ENCODE measurements around the gene PADI4.
A peak's percentile ranks its signal among the peaks of the same experiment; 100 is the strongest.
"Not testable (repeated sequence)": the region's sequence is repeated elsewhere in the genome, so short reads cannot be mapped to it uniquely, and the experiment has no call there.

PADI4 gene

DNA sequence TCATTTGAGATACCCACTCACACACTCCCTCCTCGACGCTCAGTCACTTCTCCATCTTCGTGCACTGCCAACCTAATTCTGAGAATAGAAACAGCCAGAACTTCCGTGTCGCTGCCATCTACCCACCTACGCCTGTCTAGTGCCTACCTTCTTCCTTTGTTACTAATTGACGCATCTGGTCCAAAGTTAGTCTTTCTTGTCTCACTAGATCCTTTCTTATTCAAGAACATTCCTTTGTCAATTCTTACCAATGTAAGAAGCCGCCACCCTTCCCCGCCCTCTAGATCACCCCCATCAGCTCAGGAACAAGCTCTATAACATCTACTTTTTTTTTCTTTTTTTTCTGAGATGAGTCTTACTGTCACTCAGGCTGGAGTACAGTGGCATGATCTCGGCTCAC is 67.7 kb downstream of the PADI4 start:
- FAIRE-seq (no peak), DNase-seq (ENCODE audit: low spot score) (no peak)

DNA sequence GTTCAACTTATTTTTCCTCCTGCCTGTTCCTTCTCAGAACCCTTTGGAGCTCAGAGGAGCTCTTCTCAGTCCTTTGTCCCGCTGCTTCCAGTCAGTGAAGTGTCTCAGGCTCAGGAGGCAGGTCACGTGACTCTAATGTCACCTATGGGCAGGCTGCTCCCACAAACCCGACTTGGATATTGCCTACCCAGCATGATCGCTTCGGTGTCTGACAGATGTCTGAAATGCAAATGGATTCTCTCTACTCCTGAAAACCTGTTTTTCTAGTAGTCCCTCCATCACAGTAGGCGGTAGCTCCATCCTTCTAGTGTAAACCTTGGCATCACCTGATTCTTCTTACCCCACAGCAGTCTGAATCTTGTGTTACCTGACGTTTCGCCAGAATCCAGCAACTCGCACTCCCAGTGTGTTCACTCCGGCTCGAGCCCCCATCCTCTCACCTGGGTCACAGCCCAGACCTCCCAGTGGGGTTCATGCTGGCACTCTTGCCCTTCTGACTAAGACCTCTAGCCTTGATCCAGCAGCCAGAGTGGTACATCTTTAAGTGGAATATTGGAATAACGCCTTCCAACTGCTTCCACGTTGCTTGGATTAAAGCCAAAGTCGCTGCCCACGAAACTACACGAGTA is 69.4 kb downstream of the PADI4 start:
- FAIRE-seq: no peak
- no peak for DNase-seq (ENCODE audit: low spot score)

DNA sequence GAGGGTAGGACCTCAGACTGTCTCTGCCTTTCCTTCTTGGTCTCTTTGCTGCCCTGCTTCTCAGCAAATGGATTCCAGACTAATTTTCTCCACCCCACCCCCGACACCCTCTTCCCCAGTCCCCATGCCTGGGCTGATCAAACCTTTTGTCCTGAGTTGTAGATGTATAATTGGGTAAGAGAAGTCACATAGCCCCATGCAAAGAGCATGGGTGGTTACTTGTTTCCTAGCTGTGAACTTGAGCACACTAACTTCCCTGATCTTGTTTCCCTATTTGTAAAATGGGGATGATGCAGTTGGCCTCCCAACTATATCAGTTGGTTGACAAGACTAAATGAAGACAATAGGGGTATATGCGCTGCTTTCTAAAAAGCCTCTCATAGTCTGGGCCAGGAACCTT is 73.2 kb downstream of the PADI4 start:
- DNase-seq (ENCODE audit: low spot score): no peak
- no peak for FAIRE-seq

DNA sequence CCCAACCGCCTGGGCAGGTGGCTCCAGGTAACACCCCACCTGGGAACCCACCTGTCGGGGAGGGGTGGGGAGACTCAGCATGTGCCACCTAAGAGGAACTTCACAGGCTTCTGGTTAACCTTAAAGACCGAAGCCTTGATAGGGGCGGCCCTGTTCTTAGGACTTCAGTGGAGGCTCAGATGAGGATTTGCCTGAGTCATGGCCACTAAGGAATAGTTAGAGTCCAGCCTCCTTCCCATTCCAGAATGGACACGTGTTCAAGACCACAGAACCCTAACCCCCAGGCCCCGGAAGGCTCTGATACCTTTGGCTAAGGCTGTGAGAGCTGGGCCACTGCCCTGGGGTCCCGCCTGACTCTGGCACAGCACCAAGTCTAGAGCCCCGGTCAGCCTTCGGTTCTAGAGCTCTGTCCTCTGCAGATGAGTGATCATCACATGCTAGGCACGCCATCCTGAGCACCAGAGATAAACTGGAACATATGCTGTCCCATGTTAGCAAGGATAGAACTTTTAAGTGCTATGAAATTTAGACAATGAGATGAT is 84.3 kb downstream of the PADI4 start:
- no peak for DNase-seq (ENCODE audit: low spot score)
- FAIRE-seq: no peak

DNA sequence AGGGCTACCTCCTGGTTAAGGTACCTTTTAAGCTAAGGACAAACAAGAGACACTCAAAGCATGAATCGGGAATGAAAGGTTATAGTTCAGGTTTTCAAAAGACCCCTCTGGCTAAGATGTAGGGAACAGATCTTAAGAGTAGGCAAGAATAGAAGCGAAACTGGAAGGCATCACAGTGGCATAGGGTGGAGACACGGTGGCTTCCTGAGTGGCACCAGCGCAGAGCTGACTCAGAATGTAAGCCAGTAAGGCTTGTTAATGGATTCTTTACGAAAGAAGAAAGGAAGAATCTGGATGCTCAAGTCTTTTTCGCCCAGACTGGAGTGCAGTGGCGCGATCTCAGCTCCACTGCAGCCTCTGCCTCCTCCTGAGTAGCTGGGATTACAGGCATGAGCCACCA is 85.2 kb downstream of the PADI4 start:
- DNase-seq (ENCODE audit: low spot score): no peak
- FAIRE-seq: no peak

DNA sequence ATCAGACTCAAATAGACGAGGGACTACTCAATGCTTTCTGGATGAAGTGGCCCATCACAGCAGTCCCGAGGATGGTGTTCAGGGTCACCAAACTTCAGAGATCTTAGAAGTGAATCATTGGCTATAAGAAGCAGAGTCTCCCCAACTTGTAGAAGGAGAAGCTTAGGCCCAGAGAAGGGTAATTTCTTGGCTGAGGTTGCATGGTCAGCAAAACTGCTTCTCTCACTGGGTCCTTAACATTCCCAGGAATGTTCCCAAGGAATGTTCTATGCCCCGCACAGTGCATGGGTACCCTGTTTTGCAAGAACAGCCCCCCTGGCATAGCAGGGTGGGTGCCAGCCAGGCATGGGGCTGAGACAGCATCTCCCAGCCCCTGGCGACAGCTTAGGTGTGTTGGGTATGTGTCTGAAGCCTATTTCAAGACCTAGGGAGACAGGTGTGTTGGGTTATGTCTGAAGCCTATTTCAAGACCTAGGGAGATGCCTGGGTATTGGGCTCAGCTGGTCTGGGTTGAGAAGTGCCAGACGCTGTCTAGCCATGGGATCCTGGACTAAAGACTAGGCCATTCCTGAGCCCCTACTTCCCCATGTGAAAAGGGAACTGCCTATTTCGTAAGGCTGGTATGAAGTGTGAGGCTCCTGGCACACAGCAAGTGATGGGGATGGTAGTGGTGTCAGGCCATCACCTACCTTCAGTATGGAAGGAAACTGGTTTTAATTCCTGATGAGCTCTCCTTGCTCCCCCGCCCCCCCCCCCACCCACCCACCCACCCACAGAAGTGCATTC is 90.1 kb downstream of the PADI4 start:
- no peak for FAIRE-seq
- DNase-seq (ENCODE audit: low spot score): no peak

DNA sequence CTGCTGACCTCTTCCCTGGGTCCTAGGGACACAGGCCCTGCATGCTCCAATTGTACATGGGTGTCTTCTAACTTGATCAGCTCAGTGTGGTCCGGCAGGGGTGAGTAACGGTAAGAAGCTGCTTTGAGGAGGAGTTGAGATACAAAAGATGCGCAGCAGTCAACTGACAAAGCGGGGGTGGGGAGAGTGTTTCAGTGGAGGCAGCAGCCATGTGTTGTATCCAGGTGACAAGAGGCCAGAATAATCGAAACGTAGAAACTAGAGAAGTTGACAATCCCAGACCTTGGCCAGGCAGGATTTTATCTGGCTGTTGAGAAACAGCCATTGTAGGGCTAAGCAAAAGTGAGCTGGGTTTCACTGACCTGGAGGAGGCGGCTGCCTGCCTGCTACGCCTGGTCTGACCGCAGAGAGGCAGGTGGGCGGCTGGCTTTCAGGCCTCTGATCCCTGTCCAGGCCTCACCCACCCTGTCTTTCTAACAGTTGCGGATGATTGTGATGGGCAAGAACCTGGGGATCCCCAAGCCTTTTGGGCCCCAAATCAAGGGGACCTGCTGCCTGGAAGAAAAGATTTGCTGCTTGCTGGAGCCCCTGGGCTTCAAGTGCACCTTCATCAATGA is 92.8 kb downstream of the PADI4 start:
- no peak for FAIRE-seq

DNA sequence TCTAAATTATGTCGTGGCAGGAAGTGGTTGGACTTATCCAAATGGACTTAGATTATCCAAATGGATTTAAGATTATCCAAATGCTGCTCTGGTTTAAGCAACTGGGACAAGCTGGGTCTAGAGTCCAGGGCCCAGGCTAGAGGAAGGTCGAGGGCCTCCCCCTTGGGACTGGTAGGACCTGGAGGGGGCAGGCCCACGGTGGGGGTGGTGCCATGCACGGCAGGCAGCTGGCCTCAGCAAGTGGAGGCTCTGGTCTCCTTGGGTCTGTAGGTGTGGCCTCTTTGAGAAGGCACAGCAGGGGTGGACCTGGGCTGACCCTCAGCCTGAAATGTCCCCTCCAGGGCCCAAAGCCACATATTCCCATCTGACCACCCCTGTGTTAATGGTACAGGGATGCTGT is 93.8 kb downstream of the PADI4 start:
- no peak for DNase-seq (ENCODE audit: low spot score)
- FAIRE-seq: no peak

More for the DNA sequence above, 92.8 kb downstream of the PADI4 start:
- no peak for DNase-seq (ENCODE audit: low spot score)

DNA sequence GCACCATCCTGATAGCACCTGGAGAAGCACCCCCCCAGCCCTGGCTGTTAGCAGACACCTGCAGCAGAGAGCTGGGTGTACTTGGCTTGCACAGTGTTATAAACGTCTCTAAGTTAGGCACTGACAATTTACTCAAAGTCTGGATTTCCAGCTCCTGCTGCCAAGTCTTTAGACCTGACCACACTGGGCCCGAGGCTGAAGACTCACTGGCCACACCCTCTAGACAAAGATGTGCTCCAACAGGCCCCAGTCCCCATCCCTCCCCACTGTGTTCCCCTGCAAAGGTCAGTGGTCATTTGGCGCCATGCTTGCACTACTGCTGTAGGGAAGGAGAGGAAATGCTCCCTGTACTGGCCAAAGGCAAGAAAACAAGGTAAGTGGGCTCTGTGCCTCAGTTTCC is 95.1 kb downstream of the PADI4 start:
- FAIRE-seq: no peak

DNA sequence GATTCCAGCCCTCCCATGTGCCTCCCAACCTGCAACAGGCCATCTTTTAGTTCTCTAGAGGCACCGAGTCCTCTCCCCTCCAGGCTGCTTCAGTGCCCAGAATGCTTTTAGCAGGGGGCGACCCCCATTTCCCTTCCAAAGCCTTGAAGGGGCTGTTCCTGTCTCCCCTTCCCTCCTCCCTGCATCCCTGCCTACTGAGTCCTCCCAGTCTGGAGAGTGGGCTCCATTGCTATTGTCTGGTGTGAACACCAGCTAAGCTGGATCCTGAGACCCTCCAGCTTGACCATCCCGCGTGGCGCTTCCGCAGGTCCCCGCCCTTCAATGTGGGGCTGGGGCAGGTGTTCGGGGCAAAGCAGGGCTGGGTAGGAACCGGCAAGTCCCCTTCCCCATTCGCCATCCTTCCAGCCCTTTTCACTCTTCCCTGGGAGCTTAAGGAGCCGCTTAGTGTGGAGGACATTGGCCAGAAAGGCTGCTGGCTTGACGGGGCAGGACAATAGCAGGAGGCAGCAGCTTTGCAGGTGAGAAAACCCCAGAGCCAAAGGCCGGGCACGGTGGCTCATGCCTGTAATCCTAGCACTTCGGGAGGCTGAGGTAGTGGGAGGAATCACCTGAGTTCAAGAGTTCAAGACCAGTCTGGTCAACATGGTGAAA is 96.2 kb downstream of the PADI4 start:
- DNase-seq (ENCODE audit: low spot score) (no peak), FAIRE-seq (no peak)

More for the DNA sequence above, 95.1 kb downstream of the PADI4 start:
- no peak for DNase-seq (ENCODE audit: low spot score)

DNA sequence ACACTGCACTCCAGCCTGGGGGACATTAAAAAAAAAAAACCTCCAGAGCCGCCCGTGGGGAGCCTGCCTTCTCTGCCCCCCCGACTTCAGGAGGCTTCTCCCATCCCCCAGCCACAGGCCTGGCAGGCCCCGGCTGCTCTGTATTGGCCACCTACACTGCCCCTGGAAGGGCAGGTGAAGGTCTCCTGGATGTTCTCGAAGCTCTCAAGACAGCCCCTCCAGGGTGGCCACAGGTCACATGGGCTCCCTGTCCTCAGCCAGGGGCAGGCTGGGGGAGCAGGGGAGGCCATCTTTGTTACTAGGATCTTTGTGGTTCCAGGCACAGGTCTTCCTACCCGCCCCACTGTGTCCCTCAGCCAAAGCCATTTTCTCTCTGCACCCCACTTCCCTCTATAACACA is 96.8 kb downstream of the PADI4 start:
- FAIRE-seq (no peak), DNase-seq (ENCODE audit: low spot score) (no peak)

DNA sequence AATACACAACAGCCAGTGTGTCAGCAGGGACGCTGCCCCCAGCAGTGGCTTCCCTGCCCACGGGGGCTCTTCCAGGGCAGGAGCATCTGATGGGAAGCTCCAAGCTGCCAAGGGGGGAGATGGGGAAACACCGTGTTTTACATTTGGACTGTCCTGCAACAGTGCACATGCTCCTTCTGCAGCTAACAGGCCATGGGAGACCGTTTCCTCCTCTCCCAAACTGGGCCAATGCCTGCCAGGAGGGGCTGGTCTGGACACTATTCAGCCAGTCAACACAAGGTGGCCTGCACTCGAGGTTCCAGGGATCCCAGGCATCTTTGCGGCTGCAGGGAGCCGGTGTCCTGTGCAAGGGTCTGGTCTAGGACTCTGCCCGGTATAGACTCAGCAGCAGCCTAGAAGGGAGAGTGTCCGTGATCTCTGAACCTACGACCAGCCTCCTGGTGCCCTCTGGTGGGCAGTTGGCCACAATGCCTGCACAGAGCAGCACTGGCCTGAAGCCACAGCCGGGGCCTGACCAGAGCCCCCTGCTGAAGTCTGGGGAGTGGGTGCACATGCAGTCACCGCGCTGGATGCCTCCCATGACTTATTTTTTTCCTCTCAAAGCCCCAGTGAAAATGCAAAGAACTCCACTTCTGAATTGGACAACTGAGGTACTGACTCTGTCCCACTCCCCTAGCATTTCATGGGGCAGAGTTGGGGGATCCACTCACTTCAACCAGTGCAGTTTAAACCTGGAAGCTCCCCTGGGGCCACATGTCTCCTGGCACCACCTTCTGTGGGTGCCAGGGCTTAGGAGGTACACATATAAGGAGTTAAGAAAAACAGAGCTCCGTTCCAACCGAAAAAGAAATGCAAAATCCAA is 98.1 kb downstream of the PADI4 start:
- peak; percentile 5 for FAIRE-seq
- peak; percentile 79 for DNase-seq (ENCODE audit: low spot score)

DNA sequence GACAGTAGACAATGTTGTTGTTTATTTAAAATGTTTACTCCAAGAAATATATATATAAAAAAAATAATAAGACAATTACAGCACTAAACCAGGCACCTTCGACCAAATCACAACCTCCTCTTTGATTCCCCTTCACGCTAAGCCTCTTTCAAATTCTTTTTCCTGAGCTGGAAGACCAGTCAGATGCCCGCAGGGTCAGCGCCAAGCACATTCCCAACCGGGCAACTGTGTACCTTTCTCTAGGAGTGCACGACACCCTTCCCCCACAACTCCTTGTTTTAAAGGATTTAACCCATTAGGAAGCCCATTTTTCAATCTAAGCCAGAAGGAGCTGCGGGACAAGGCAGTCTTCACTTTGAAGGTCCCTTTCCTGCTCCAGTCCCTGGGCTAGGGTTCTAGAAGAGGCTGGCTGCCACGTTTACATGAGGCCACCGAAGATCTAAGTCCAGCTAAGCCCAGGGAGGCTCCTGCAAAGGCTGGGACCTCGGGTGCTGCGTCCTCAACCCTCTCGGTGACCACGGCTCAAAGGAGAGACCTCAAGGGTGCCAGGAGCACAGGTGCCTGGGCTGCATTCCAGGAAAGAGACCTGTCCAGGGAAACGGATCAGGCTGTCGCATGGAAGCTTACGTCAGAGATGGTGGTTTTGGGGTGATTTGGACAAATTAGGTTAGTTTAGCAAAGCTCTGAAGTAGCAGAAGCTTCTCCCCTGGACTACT is 98.9 kb downstream of the PADI4 start:
- DNase-seq (ENCODE audit: low spot score); FAIRE-seq: not testable (repeated sequence)

DNA sequence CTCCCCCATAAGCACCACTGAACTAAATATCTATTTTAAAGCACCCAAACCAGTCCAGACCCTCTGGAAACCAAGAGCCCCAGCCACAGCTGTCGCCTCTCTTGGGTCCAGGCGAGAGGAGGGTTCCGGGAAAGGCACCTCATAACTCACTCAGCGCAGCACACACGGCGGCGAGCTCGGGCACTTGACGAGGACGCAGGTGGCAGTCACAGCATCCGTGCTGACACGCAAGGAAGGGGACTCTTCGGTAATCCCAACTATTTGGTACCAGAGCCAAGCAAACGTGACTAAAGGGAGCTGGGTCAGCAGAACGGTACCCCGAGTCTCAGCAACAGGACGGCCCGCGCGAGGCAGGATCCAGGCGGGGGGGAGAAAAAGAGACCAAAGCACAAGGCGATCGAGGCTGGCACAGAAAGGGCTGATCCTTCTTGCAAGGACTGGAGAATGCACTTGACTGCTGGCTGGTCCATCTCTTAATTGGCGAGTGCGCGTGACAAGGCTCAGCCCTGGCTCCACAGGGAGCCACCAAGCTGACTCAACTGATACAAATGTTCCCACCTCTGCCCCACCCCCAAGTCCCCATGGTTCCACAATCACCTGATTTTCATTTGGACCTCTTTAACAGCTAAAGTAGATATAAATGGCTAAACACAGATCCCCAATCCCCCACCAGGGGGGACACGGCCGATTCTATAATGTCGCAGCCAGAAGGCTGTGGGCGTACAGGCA is 100.0 kb downstream of the PADI4 start:
- DNase-seq (ENCODE audit: low spot score); FAIRE-seq: not testable (repeated sequence)

DNA sequence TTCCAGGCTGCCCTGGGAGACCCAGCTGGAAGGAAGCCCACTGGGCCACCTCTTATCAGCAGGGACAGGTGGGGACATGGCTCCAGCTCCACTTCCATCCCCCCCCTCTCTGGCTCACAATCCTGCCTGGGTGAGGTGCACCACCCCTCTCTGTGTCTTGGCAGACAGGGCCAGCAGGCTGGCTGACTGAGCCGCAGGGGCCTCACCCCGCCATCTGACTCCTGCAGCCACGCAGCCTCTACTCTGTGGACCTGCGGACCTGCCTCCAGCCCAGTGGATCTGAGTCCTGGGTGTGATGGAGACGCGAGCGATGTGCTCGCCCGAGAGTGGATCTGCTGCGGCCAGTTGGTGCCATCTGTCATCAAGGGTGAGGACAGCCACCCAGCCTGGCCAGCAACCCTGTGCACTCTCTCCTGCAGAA is 101.4 kb downstream of the PADI4 start:
- no peak for FAIRE-seq
- DNase-seq (ENCODE audit: low spot score): no peak

DNA sequence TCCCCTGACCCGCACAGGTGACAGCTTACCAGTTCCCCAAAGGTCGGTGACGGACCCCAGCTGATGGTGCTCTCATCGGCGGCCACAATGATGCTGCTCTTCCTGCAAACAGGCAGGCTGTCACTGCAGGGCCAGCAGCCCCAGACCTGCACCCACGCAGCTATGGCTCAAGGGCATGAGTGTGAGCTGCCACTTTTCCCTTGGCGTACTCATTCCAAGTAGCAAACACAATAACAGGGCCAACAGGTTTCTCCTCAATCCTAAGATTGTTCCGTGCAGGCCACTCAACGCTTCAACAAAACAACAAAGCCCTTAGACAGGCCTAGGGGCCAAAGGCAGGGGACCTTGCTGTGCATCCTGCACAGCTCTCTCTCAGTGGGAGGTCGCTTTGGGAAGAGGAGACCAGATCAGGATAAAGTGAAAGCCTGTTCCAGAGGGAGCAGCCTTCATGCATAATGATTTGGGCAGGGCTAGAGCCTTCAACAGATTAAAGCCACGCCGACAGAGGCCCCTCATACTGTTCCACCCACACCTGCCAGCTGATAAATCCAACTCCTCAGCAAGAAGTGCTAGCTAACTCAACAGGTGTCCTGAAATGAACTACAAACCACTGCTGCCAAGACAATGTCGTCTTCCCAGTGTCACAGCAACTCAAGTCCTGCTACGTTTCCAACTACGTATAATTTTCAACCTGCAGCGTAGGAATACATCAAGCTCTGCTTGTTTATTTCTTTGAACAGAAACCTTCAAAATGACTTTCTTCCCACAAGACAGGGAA is 104.3 kb downstream of the PADI4 start:
- FAIRE-seq: no peak
- DNase-seq (ENCODE audit: low spot score): no peak

Data from urothelium cell line (cell line).